ENCODE results near the gene TSHR.
"Not testable (repeated sequence)": the region's sequence is repeated elsewhere in the genome, so short reads cannot be mapped to it uniquely, and the experiment has no call there.

TSHR gene

GRCh38 chr14:80955416-80955941 is at the start of gene TSHR:
Gene TSHR (plus strand): TSS chr14:80955621. CDS start chr14:80955681, 60 bp downstream.
- DNase-seq: no peak

- DNase-seq: no peak
Measured at GRCh38 chr14:80906336-80906735, 49.1 kb upstream of the TSHR start.

- DNase-seq: no peak
Measured at GRCh38 chr14:80906946-80907345, 48.5 kb upstream of the TSHR start.

GRCh38 chr14:80912013-80912412 is 43.4 kb upstream of the TSHR start:
- DNase-seq: not testable (repeated sequence)

- no peak for DNase-seq
Measured at GRCh38 chr14:80919622-80920021, 35.8 kb upstream of the TSHR start.

DNA sequence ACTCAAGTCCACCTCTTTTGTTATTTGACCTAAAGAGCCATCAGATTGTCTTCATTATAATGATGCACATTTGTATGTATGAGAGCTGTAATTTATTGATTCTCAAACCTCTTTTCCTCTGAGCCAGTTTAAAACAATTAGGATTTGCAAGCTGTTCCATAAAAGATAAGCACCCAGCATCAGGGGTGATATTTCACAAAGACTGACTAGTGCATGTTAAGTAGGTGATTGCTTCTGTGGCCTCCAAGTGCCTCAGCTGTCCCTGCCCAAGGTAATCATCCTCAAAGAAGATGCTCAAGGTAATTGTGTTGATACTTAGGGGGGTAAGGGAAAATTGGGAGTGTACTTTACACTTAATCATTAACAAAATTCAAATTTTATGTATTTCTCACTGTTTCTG is 32.1 kb upstream of the TSHR start:
- DNase-seq: peak; percentile 25

DNA sequence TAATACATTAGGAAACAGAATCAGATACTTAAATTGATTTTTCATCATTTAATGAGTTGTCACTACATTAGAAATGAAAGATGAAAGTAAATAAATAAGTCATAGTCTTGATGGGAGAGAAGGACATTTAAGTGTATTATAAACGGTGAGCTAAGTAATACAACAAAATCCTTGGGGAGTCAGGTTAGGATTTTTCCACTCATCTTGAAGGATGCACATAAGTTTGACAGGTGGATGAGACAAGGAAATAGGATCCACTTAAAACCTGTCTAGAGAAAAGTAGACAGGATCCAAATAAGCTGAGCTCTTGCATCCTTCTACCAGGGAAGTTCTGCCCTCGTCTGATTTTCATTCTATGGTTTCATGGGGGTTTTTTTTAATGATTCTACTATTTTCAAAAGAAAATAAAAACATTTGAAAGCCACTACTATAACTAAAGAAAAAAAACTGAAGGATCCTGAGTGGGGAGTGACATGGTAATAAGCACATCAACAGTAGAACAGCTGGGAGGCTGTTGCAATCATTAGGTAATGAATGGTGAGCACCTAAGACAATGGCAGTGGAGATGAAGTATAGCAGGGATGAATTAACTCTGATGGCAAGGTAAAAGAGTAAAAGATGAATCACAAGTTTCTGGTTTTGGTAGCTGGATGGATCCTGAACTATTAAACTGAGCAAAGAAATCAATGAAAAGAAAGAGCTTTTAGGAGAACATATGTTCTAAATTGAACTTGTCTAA is 30.9 kb upstream of the TSHR start:
- DNase-seq: no peak

DNA sequence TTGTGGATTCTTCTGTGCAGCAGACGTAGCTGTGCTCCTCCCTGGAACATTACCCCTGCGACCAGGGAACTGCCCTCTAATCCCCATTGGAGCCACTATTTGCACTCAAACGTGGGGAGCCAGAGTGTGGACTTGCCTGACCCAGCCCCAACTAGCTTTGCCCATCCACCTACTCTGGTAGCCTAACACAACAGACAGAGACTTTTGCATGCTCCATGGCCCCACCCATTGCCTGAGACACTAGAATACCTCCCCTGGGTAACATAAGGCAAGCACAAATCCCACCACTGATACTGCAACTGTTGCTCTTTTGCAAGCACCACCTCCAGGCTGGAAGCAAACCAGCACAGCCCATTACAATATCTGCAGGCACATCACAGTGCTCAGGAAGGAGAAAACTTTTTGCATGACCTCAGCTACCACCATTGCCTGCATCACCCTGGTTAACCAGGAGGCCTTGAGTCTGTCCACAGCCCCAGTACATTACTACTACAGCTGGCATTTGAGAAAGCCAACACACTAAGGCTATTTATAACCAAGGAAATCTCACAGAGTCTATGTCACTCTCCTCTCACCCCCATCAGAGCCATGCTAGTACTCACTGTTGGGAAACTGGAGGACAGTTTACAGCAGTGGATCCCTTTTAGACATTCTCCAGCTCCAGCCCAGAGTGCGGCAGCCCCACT is 28.9 kb upstream of the TSHR start:
- no peak for DNase-seq

DNA sequence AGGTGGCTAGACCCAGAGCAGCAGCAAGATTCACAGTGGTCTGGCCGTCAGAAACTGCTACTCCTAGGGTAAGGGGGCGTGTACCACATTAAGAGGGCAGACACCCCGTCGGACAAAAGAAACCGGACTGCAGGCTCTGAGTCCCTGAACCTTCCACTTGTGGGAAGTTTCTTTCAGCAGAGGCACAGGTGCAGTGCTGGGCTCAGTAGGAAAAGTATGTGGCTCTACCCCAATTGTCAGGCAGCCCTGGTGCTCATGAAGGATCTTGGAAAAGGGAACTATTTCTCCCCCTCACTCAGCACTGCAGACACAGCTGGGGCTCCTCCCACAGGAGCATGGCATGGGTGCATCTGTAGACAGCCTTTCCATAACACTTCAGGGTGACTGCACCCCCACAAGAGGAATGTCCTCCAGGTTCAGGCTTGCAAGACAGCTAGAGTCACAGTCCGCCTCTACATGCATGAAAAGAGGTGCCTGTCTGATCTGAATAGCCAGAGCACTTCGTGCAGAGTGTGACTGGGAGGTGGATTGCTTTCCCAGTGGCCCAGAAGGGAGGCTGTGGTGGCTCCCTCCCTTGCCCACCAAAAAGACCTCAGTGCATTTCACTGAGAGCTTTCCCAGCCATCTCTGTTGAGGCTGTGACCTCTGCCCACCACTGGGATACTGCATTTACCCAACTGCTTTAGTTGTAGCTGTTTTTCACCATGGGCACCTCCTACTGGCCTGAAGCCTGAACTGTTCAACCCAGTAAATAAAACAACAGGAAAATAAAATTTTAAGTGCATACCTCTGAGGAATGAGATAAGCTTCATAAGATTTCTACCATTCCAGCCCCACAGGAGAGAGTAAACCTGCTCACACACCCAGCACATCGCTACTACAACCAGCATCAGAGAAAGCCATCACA is 28.1 kb upstream of the TSHR start:
- no peak for DNase-seq

GRCh38 chr14:80930095-80930494 is 25.3 kb upstream of the TSHR start:
- no peak for DNase-seq

DNA sequence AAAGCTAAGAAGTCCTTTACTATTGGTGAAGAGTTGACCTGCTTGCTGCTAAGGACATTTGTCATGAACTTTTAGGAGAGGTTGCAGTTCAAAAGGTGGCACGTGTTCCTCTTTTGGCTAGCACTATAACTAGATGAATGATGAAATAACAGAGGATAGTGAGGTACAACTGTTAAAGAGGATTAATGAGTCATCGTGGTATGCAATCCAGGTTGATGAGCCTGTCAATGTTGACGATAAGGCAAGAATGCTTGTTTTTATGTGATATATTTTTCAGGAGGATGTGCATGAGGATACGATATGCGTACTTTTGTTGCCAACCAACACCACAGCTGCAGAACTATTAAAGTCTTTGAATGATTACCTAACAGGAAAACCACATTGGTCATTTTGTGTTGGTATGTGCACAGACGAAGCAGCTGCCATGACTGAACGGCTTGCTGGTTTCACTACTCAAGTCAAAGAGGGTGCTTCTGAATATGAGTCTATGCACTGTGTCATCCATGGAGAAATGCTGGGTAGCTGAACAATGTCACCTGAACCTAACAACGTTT is 24.5 kb upstream of the TSHR start:
- no peak for DNase-seq

DNA sequence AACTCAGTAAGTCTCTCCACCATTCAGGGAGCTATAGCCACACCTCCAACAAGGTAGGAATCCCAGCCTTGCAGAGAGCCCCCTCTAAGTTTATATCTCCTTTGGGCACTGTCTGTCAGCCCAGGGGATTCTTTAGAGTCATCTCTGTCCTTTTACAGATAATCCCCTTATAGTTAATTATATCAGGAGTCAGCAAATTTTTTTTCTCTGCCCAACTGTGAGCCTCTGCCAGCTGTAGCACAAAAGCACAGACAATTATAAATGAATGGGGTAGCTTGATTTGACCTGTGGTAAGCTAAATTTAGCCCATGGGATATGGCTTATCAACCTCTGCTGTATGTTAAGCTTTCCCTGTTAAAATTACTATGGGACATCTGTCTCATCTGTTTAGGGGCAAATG is 22.1 kb upstream of the TSHR start:
- no peak for DNase-seq

DNA sequence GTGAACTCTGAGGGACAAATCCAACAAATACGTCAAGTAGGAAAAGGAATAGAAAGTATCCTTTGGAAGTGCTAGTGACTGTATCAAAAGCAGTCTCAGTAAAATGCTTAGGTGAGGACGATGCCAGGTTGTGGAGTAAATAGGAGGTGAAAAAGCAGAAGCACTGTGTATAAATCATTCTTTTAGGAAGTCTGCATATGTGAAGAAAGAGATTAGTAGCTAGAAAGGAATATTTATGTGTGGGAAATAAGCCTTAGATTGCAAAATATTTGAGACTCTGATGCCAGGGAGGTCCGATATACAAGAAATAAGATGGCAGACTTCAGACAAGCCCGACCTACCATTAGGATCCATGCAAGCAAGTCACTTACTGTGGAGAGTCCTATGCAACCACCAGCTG is 21.7 kb upstream of the TSHR start:
- no peak for DNase-seq

GRCh38 chr14:80940146-80940545 is 15.3 kb upstream of the TSHR start:
- no peak for DNase-seq

- peak; percentile 99 for DNase-seq
Measured at GRCh38 chr14:80941241-80942185, 13.9 kb upstream of the TSHR start, which contains the start of gene CEP128. Gene CEP128 (minus strand): TSS chr14:80941738.

DNA sequence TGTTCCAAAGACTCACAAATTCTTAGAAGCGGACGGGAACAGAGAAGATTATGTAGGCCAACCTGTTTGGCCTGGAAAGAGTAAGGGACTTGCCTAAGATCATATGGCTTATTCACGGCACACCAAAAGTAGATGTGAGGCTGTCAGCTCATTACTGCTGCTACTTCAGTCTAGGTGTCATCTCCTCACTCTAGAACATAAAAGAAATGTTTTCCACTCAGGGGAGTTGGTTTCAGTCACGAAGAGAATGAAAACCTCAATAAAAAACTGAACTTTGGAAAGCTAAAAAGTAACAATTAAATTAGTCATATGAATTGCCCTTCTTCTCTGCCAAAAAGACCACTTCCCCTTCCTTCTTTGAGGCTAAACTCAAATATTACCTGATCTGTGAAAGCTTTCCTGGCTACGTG is 13.2 kb upstream of the TSHR start:
- DNase-seq: no peak

DNA sequence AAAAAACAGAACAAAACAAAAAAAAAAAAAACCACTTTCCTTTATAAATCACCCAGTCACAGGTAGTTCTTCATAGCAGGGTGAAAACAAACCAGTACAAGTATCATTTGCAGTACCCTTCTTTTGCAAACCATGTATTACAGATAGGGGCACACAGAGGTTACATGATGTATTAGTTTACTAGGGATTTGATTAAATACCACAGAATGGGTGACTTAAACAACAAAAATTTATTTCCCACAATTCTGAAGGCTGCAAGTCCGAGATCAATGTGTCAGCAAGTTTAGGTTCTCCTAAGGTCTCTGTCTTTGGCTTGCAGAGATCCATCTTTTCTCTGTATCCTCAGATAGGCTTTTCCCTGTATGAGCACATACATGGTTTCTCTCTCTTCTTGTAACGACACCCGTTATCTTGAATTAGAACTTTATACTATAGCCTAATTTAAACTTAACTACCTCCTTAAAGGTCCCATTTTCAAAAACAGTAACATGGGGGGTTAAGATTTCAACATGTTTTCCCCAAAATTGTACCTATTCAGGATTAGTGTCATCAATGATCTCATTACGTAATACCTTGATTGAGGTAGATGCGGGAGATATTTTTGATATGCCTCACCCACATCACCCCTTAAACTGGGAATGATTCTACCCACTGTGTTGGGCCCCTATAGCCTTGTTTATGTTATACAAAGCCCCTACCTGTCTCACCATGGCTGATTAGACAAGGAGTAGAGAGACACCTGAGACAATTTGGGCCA is 10.4 kb upstream of the TSHR start:
- no peak for DNase-seq

GRCh38 chr14:80946187-80946586 is 9.2 kb upstream of the TSHR start:
- no peak for DNase-seq

DNA sequence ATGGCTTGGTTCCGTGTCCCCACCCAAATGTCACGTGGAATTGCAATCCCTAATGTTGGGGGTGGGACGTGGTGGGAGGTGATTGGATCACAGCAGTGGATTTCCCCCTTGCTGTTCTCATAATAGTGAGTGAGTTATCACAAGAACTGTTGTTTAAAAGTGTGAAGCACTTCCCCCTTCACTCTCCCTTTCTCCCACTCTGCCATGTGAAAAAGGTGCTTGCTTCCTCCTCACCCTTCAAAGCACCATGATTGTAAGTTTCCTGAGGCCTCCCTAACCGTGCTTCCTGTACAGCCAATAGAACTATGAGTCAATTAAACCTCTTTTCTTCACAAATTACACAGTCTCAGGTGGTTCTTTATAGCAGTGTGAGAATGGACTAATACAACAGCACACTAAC is 8.6 kb upstream of the TSHR start:
- no peak for DNase-seq

DNA sequence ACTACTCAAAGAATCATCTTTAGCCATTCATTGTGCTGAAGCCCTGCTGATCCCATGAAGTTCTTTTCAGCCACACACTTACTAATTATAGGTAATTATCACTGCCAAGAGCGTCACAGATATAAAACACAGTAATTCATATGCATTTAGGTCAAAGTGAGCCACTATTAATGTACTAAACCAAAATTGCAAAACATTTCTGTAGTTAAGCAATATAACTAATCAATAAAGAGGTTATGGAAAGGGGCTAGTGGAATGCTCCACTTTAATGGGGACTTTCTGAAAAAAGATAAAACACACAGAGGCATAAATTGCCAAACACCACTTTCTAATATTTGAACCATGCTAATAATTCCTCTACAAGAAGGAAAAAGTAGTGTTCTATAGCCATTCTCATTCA is 7.1 kb upstream of the TSHR start:
- no peak for DNase-seq

GRCh38 chr14:80951491-80951890 is 3.9 kb upstream of the TSHR start:
- DNase-seq: no peak

All from NCI-H1105 treated with DMSO at 0.1 percent for 48 hours (cell line).